Right lobe of liver (tissue), 4 donors: Measurements from ENCODE around the gene RAMAC.

Source experiments
- CTCF ChIP-seq, 4 donors: fragments of 200-600 bp in 3 of 4; fragments of 450-650 bp in 1 of 4; IDR thresholded peaks; one replicate each; pipeline versions ENCODE4 v1.5.1 to v1.8.0; 2016 to 2022; ENCODE audit warnings: antibody characterized with exemption in 4 of 4, mild to moderate bottlenecking in 2 of 4
- POLR2A ChIP-seq: fragments of 450-650 bp; IDR thresholded peaks from one replicate; pipeline ENCODE4 v1.6.1; 2017; ENCODE audit warnings: antibody characterized with exemption, mild to moderate bottlenecking
- donor health status: DM: no; HTN: no; CAD: no.
- donor health status: DM: no; HTN: no; CAD: no.
- donor health status: DM: no; HTN: yes; CAD: no.

- TF ChIP-seq CTCF (IDR thresholded peaks at IDR 0.05) (no peak), POLR2A (no peak)
These were observed 35.2 kb upstream of the RAMAC start for GRCh38 chr15:82950746-82951370.
